Measurements from ENCODE around the gene VILL.

GRCh38 chr3:37984051-37984450 is 6.5 kb upstream of the VILL start:
- no peak for TF ChIP-seq POLR2A (IDR thresholded peaks at IDR 0.05)
- no peak for TF ChIP-seq CTCF (IDR thresholded peaks at IDR 0.05)
